Activated CD4-positive, alpha-beta T cell treated with anti-CD3 and anti-CD28 coated beads, Interleukin-2, amount 10 ng/mL, durations not matched to agents 24 days and 14 days (primary cell): ENCODE results near the gene NRXN3. TPM values are rescaled to one million over a fixed set of nuclear protein-coding genes. Genes with fewer than 3 reads are reported as not detected.

Experiments used
- DNase-seq: peaks from one replicate; pipeline ENCODE4 v3.0.0; 2022
- H3K27ac Mint-ChIP-seq: one replicate; pipeline ENCODE4 v1.8.0; 2022; ENCODE audit warnings: mild to moderate bottlenecking, mixed read lengths
- H3K27me3 Mint-ChIP-seq: one replicate; pipeline ENCODE4 v1.8.0; 2022; ENCODE audit warnings: mixed read lengths
- H3K36me3 Mint-ChIP-seq: one replicate; pipeline ENCODE4 v1.8.0; 2022; ENCODE audit warnings: low read depth, mild to moderate bottlenecking, mixed read lengths
- H3K4me1 Mint-ChIP-seq: one replicate; pipeline ENCODE4 v1.8.0; 2021; ENCODE audit warnings: mixed read lengths
- H3K4me3 Mint-ChIP-seq: one replicate; pipeline ENCODE4 v1.8.0; 2022; ENCODE audit warnings: mild to moderate bottlenecking, moderate library complexity, mixed read lengths
- H3K9me3 Mint-ChIP-seq: one replicate; pipeline ENCODE4 v1.8.0; 2021; ENCODE audit warnings: mixed read lengths
- intact Hi-C: fragments of 100-400 bp; cut with micrococcal nuclease; formaldehyde crosslinking; loops from one replicate; pipeline ENCODE4 v1.15.1; 2023
- total RNA-seq: library from RNA; stranded (reverse); gene quantifications from 2 replicates; pipeline ENCODE4 v1.2.3, GENCODE V29; 2022

The NRXN3 gene
- total RNA-seq, 1 donor from 2014 or later, result not detected

DNA sequence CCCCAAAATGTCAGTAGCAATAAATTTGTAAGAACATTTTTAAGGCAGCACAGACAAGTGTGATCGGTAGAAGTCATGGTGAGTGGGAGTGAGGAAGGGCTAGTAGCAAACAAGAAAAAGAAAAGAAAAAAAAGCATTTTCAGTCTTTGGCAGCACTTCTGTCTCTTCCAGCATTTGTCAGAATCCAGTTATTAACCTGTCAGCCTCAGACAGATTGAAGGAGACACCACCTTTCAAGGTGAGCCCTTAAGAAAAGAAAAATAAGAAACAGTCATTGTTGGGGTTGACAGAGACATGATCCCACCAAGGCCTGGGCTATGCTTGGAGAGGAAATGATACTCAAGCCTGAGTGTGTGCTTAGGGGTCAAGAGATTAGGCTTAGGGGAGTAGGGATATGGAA, 947.4 kb downstream of the NRXN3 start:
- H3K27me3 Mint-ChIP-seq, result no peaks in the 10 kb centered on the region
- H3K4me3 Mint-ChIP-seq, result no peak overlapping the region
- intact Hi-C loops, result no loop called here
- no peak overlapping the region for H3K27ac Mint-ChIP-seq
- DNase-seq, result no peak
- H3K36me3 Mint-ChIP-seq, result no peaks in the 10 kb centered on the region
- H3K4me1 Mint-ChIP-seq, result no peaks in the 10 kb centered on the region
- H3K9me3 Mint-ChIP-seq, result no peaks in the 10 kb centered on the region

GRCh38 chr14:79118291-79118690, 948.1 kb downstream of the NRXN3 start:
- intact Hi-C loops, result no loop called here
- no peaks in the 10 kb centered on the region for H3K9me3 Mint-ChIP-seq
- no peaks in the 10 kb centered on the region for H3K4me1 Mint-ChIP-seq

DNA sequence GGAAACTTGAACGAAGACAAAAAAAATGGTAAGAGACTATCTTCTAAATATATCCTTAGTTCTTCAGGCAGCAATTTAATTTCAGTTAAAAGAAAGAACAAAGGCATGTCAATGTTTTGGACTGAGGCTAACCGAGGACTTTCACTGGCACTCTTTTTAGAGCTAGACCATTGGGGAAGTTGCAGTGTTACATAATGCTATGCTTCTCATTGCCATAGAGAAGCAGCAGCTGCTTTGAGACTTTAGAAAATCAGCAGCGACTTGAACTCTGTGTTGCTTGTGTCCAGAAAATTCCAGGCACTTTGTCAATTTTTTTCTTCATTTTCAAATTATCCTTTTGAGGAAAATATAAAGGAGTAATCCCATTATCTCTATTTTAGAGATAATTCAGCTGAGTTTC, 964.2 kb downstream of the NRXN3 start:
- H3K27ac Mint-ChIP-seq, result no peak overlapping the region
- H3K27me3 Mint-ChIP-seq, result no peaks in the 10 kb centered on the region
- no peak for DNase-seq
- no peaks in the 10 kb centered on the region for H3K36me3 Mint-ChIP-seq
- H3K4me1 Mint-ChIP-seq, result no peaks in the 10 kb centered on the region
- H3K4me3 Mint-ChIP-seq, result no peak overlapping the region
- H3K9me3 Mint-ChIP-seq, result no peaks in the 10 kb centered on the region
- intact Hi-C loops, result no loop called here

More at GRCh38 chr14:79118291-79118690, 948.1 kb downstream of the NRXN3 start:
- H3K27me3 Mint-ChIP-seq, result no peaks in the 10 kb centered on the region
- no peaks in the 10 kb centered on the region for H3K36me3 Mint-ChIP-seq
- no peak overlapping the region for H3K4me3 Mint-ChIP-seq
- DNase-seq, result no peak
- no peak overlapping the region for H3K27ac Mint-ChIP-seq

- Mint-ChIP-seq H3K36me3 (no peaks in the 10 kb centered on the region), H3K27ac (no peak overlapping the region), H3K4me1 (no peaks in the 10 kb centered on the region), H3K9me3 (no peaks in the 10 kb centered on the region), H3K4me3 (no peak overlapping the region), H3K27me3 (no peaks in the 10 kb centered on the region)
- intact Hi-C loops, result no loop called here
- DNase-seq, result no peak
Observed at GRCh38 chr14:79136071-79137044, 966.2 kb downstream of the NRXN3 start.

GRCh38 chr14:79137045-79137430, 966.9 kb downstream of the NRXN3 start:
- Mint-ChIP-seq H3K27ac (no peak overlapping the region), H3K36me3 (no peaks in the 10 kb centered on the region), H3K9me3 (no peaks in the 10 kb centered on the region), H3K27me3 (no peaks in the 10 kb centered on the region), H3K4me3 (no peak overlapping the region), H3K4me1 (no peaks in the 10 kb centered on the region)
- intact Hi-C loops, result no loop called here
- DNase-seq, result no peak

DNA sequence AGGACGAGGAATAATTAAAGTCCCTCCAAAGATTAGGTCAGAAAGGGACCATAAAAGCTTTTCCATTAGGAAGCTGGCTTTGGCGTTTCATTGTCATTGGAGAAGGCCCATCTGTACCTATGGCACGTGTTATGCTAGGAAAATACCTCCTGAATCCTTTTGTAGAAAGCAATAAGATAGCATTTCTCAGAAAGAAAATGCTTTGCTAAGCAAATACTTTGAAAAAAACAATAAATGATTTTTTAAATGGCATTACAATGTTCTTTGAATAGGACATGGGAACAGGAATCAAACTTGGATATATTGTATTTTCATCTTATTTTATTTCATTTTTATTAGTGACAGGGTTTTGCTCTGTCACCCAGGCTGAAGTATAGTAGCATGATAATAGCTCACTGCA, 967.7 kb downstream of the NRXN3 start:
- Mint-ChIP-seq H3K27me3 (no peaks in the 10 kb centered on the region), H3K36me3 (no peaks in the 10 kb centered on the region), H3K27ac (no peak overlapping the region), H3K4me1 (no peaks in the 10 kb centered on the region), H3K9me3 (no peaks in the 10 kb centered on the region), H3K4me3 (no peak overlapping the region)
- intact Hi-C loops, result no loop called here
- DNase-seq, result no peak

- Mint-ChIP-seq H3K27me3 (no peaks in the 10 kb centered on the region), H3K27ac (no peak overlapping the region)
- intact Hi-C loops, result no loop called here
Observed at GRCh38 chr14:79144896-79145295, 974.7 kb downstream of the NRXN3 start.

GRCh38 chr14:79150226-79150625, 980.1 kb downstream of the NRXN3 start:
- intact Hi-C loops, result no loop called here
- Mint-ChIP-seq H3K9me3 (no peaks in the 10 kb centered on the region), H3K36me3 (no peaks in the 10 kb centered on the region), H3K27me3 (no peaks in the 10 kb centered on the region), H3K4me3 (no peak overlapping the region), H3K4me1 (no peaks in the 10 kb centered on the region), H3K27ac (no peak overlapping the region)
- DNase-seq, result no peak

More at GRCh38 chr14:79144896-79145295, 974.7 kb downstream of the NRXN3 start:
- Mint-ChIP-seq H3K4me1 (no peaks in the 10 kb centered on the region), H3K9me3 (no peaks in the 10 kb centered on the region), H3K4me3 (no peak overlapping the region), H3K36me3 (no peaks in the 10 kb centered on the region)
- DNase-seq, result no peak

- Mint-ChIP-seq H3K9me3 (peaks cover 6% of the 10 kb centered on the region), H3K27me3 (no peaks in the 10 kb centered on the region), H3K4me3 (no peak overlapping the region), H3K4me1 (no peaks in the 10 kb centered on the region), H3K36me3 (no peaks in the 10 kb centered on the region), H3K27ac (no peak overlapping the region)
- intact Hi-C loops, result no loop called here
- no peak for DNase-seq
Observed at GRCh38 chr14:79157369-79157768, 987.2 kb downstream of the NRXN3 start.

DNA sequence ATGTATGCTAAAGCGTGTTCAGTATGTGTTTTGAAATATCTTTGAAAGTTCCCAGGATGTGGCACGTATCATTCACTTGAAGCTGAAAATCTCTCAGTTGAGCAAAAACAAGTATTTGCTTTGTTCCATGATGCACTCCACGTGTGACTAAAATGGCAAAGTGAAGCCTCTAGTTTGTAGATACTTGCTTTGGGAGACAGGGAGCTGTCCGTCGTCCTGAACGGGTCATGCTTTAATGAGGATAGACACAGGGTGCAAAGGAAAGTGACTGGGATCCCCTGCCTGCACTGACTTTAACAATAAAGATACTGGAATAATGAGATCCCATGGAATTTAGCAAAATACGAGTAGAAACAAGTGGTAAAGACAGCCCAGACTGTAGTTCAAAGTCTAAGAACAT, 991.4 kb downstream of the NRXN3 start:
- H3K4me3 Mint-ChIP-seq, result no peak overlapping the region
- no peaks in the 10 kb centered on the region for H3K27me3 Mint-ChIP-seq
- H3K4me1 Mint-ChIP-seq, result no peaks in the 10 kb centered on the region
- peaks cover 6% of the 10 kb centered on the region for H3K9me3 Mint-ChIP-seq
- H3K27ac Mint-ChIP-seq, result no peak overlapping the region
- H3K36me3 Mint-ChIP-seq, result no peaks in the 10 kb centered on the region
- intact Hi-C loops, result no loop called here
- no peak for DNase-seq

- Mint-ChIP-seq H3K27ac (no peak overlapping the region), H3K27me3 (no peaks in the 10 kb centered on the region), H3K4me1 (no peaks in the 10 kb centered on the region), H3K4me3 (no peak overlapping the region), H3K9me3 (peaks cover 6% of the 10 kb centered on the region), H3K36me3 (no peaks in the 10 kb centered on the region)
- intact Hi-C loops, result no loop called here
- DNase-seq, result no peak
Observed at GRCh38 chr14:79162833-79163232, 992.7 kb downstream of the NRXN3 start.

- H3K27me3 Mint-ChIP-seq, result no peaks in the 10 kb centered on the region
- no peak overlapping the region for H3K4me3 Mint-ChIP-seq
- no peaks in the 10 kb centered on the region for H3K4me1 Mint-ChIP-seq
- peaks cover under 1% of the 10 kb centered on the region for H3K9me3 Mint-ChIP-seq
- H3K36me3 Mint-ChIP-seq, result no peaks in the 10 kb centered on the region
- DNase-seq, result no peak
- no peak overlapping the region for H3K27ac Mint-ChIP-seq
- intact Hi-C loops, result no loop called here
Observed at GRCh38 chr14:79165471-79166090, 995.4 kb downstream of the NRXN3 start.

DNA sequence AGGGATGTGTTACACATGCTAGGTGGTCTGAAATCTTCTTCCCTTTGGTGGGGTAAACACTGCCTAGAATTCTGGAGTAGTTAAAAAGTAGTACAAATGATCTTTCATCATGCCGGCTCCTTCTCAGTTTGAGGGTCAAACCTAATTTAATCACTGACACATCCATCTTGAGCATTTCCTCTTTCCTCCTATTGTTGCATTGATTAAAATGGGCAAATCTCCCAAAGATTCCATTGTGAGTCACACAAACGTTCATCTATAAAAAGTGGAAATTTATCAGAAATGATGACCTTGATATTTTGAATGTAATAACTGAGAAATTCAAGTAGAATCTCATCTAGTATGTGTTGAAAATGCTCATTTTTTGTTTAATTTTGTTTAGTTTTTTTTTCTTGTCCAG, 996.0 kb downstream of the NRXN3 start:
- H3K4me3 Mint-ChIP-seq, result no peak overlapping the region
- H3K4me1 Mint-ChIP-seq, result no peaks in the 10 kb centered on the region
- no peak overlapping the region for H3K27ac Mint-ChIP-seq
- no peaks in the 10 kb centered on the region for H3K9me3 Mint-ChIP-seq
- no peaks in the 10 kb centered on the region for H3K36me3 Mint-ChIP-seq
- no peaks in the 10 kb centered on the region for H3K27me3 Mint-ChIP-seq
- DNase-seq, result no peak
- intact Hi-C loops, result no loop called here

- no peaks in the 10 kb centered on the region for H3K36me3 Mint-ChIP-seq
- DNase-seq, result no peak
- no peaks in the 10 kb centered on the region for H3K4me1 Mint-ChIP-seq
- no peaks in the 10 kb centered on the region for H3K9me3 Mint-ChIP-seq
- no peaks in the 10 kb centered on the region for H3K27me3 Mint-ChIP-seq
- intact Hi-C loops, result no loop called here
- no peak overlapping the region for H3K27ac Mint-ChIP-seq
- H3K4me3 Mint-ChIP-seq, result no peak overlapping the region
Observed at GRCh38 chr14:79167957-79168356, 997.8 kb downstream of the NRXN3 start.
